Gastrocnemius medialis (tissue), 4 donors: ENCODE data around the gene USH1C. TPM values are rescaled to one million over a fixed set of nuclear protein-coding genes. Genes with fewer than 3 reads are reported as not detected.

Experiments used
- ATAC-seq, 2 donors: fragments of 150-250 bp; one replicate each; pipeline ENCODE4 v1.9.1; 2016
- DNase-seq, 2 donors: peaks; one replicate each; pipeline ENCODE4 v3.0.0-alpha.2; 2019
- H3K27ac ChIP-seq, 4 donors: fragments of 200-600 bp; sonication (generic); 1 replicate in 1 of 4; 2 replicates in 3 of 4; pipeline ENCODE4 v1.5.1; 2016 to 2018; ENCODE audit warnings: mild to moderate bottlenecking in 2 of 4, moderate library complexity in 1 of 4
- H3K27me3 ChIP-seq, 3 donors: fragments of 200-600 bp; sonication (generic) in 2 of 3; 1 replicate in 1 of 3; 2 replicates in 2 of 3; pipeline versions ENCODE4 v1.5.1 to v1.6.0; 2016 to 2019; ENCODE audit warnings: mild to moderate bottlenecking in 1 of 3, moderate library complexity in 1 of 3
- H3K36me3 ChIP-seq, 2 donors: fragments of 200-600 bp; sonication (generic) in 1 of 2; one replicate each; pipeline ENCODE4 v1.5.1; 2017 to 2018
- H3K4me1 ChIP-seq, 2 donors: fragments of 200-600 bp; sonication (generic) in 1 of 2; one replicate each; pipeline ENCODE4 v1.5.1; 2016 to 2017; ENCODE audit warnings: mild to moderate bottlenecking in 2 of 2
- H3K4me3 ChIP-seq, 4 donors: fragments of 200-600 bp; sonication (generic) in 3 of 4; 1 replicate in 1 of 4; 2 replicates in 3 of 4; pipeline ENCODE4 v1.5.1; 2016 to 2019; ENCODE audit warnings: mild to moderate bottlenecking in 2 of 4
- H3K9me3 ChIP-seq, 3 donors: fragments of 200-600 bp; sonication (generic) in 2 of 3; 1 replicate in 1 of 3; 2 replicates in 2 of 3; pipeline ENCODE4 v1.5.1; 2016 to 2019
- CTCF ChIP-seq, 5 experiments: fragments of 450-650 bp in 3 of 5; fragments of 200-600 bp in 2 of 5; sonication (generic) in 2 of 5; IDR thresholded peaks in 4 of 5; conservative IDR thresholded peaks in 1 of 5; 1 replicate in 4 of 5; 2 replicates in 1 of 5; pipeline ENCODE4 v1.5.1; 2016 to 2019; ENCODE audit warnings: antibody characterized with exemption in 5 of 5, mild to moderate bottlenecking in 3 of 5, moderate library complexity in 3 of 5
- POLR2A ChIP-seq, 2 donors: fragments of 450-650 bp; IDR thresholded peaks; one replicate each; pipeline ENCODE4 v1.6.1; 2017; ENCODE audit warnings: antibody characterized with exemption in 2 of 2, mild to moderate bottlenecking in 2 of 2, moderate library complexity in 2 of 2
- in situ Hi-C, 4 donors: fragments of 200-750 bp; cut with MboI; loops; one replicate each; pipeline versions ENCODE4 v1.15.0 to v1.8.0; 2017; ENCODE audit warnings: low sequenced_read_pairs in 4 of 4
- intact Hi-C: fragments of 100-400 bp; cut with DNase I; formaldehyde crosslinking; loops from one replicate; pipeline ENCODE4 v1.15.1; 2023; ENCODE audit warnings: low total_unique reads
- total RNA-seq, 4 donors: library from RNA; depleted of rRNA; stranded (reverse); fragments of >200 nt; gene quantifications; one replicate each; pipeline versions ENCODE4 v1.1.0 to v1.2.3, GENCODE V29; 2016

USH1C gene
- total RNA-seq, 4 donors from 2014 or later = 0.78 TPM; not detected in 3

GRCh38 chr11:17551347-17552040 is 7.3 kb upstream of the USH1C start:
- Histone ChIP-seq H3K27me3 (peaks cover 0 to 15% (median 12%) of the 10 kb centered on the region in 3 donors), H3K27ac (no peak overlapping the region), H3K36me3 (no peaks in the 10 kb centered on the region), H3K9me3 (no peaks in the 10 kb centered on the region), H3K4me3 (no peak overlapping the region), H3K4me1 (no peaks in the 10 kb centered on the region)
- in situ Hi-C loops = no loop called here
- DNase-seq (no peak), ATAC-seq (no peak)
- intact Hi-C loops = no loop called here
- TF ChIP-seq CTCF (IDR thresholded peaks at IDR 0.05 in 4 of 5, conservative IDR thresholded peaks at IDR 0.05 in 1 of 5) (no peak), POLR2A (IDR thresholded peaks at IDR 0.05) (no peak)

- in situ Hi-C loops (no loop called here), intact Hi-C loops (no loop called here)
- Histone ChIP-seq H3K27ac (no peak overlapping the region), H3K4me1 (no peaks in the 10 kb centered on the region), H3K36me3 (no peaks in the 10 kb centered on the region), H3K9me3 (no peaks in the 10 kb centered on the region), H3K27me3 (peaks cover 0 to 15% (median 12%) of the 10 kb centered on the region in 3 donors), H3K4me3 (no peak overlapping the region)
- DNase-seq (no peak), ATAC-seq (no peak)
- TF ChIP-seq CTCF (IDR thresholded peaks at IDR 0.05 in 4 of 5, conservative IDR thresholded peaks at IDR 0.05 in 1 of 5) = no peak
- no peak for TF ChIP-seq POLR2A (IDR thresholded peaks at IDR 0.05)
Observed at GRCh38 chr11:17550450-17551346, 6.5 kb upstream of the USH1C start.

- Histone ChIP-seq H3K4me1 (no peaks in the 10 kb centered on the region), H3K4me3 (no peak overlapping the region), H3K27me3 (peaks cover 0 to 15% (median 12%) of the 10 kb centered on the region in 3 donors), H3K27ac (no peak overlapping the region), H3K36me3 (no peaks in the 10 kb centered on the region), H3K9me3 (no peaks in the 10 kb centered on the region)
- TF ChIP-seq CTCF (IDR thresholded peaks at IDR 0.05 in 4 of 5, conservative IDR thresholded peaks at IDR 0.05 in 1 of 5) = no peak
- TF ChIP-seq POLR2A (IDR thresholded peaks at IDR 0.05) = no peak
- in situ Hi-C loops = no loop called here
- ATAC-seq = no peak
- DNase-seq = no peak
- intact Hi-C loops = no loop called here
Observed at GRCh38 chr11:17548444-17548843, 4.2 kb upstream of the USH1C start.

- no peaks in the 10 kb centered on the region for H3K9me3 ChIP-seq
- intact Hi-C loops (no loop called here), in situ Hi-C loops (no loop called here)
- TF ChIP-seq POLR2A (IDR thresholded peaks at IDR 0.05) = no peak
- no peak for TF ChIP-seq CTCF (IDR thresholded peaks at IDR 0.05 in 4 of 5, conservative IDR thresholded peaks at IDR 0.05 in 1 of 5)
- H3K4me1 ChIP-seq = no peaks in the 10 kb centered on the region
- H3K27ac ChIP-seq = no peak overlapping the region
- DNase-seq (no peak), ATAC-seq (no peak)
- H3K36me3 ChIP-seq = no peaks in the 10 kb centered on the region
- H3K4me3 ChIP-seq = no peak overlapping the region
- H3K27me3 ChIP-seq = peaks cover 0 to 15% (median 12%) of the 10 kb centered on the region in 3 donors
Observed at GRCh38 chr11:17547932-17548331, 3.7 kb upstream of the USH1C start.
